GM12878 (cell line): ENCODE measurements around the gene PSMA2. TPM values are rescaled to one million over a fixed set of nuclear protein-coding genes. Genes with fewer than 3 reads are reported as not detected.
A peak's percentile ranks its signal among the peaks of the same experiment; 100 is the strongest.

Experiments
- ATAC-seq: fragments of 200-7000 bp; cut with Tn5 transposase; 3 replicates; pipeline ENCODE4 v1.9.1; 2020; ENCODE audit warnings: mild to moderate bottlenecking, moderate library complexity
- BruUV-seq: library from RNA; stranded (reverse); fragments of 400-500 nt; replicated peaks from 2 replicates; lab custom pipeline; 2021; lab: Mats Ljungman, UMichigan
- CTCF ChIA-PET: fragments of 300-600 bp; sonication (Branson Sonifier 250); formaldehyde crosslinking; extraction: SDS; loops from one replicate; lab custom pipeline; 2021; ENCODE audit warnings: inconsistent platforms; lab: Yijun Ruan, JAX
- POLR2A ChIA-PET: fragments of 350-600 bp; formaldehyde crosslinking; extraction: SDS; loops from one replicate; lab custom pipeline; 2021; ENCODE audit warnings: inconsistent platforms; lab: Charles Lee
- RAD21 ChIA-PET: fragments of 300-600 bp; sonication (Branson Sonifier 250); formaldehyde crosslinking; loops from one replicate; lab custom pipeline; 2023; ENCODE audit warnings: antibody characterized with exemption; ENCODE audit not compliant: unreplicated experiment; lab: Charles Lee
- SMC1A ChIA-PET: fragments of 300-600 bp; sonication (Branson Sonifier 250); formaldehyde crosslinking; loops from one replicate; lab custom pipeline; 2023; ENCODE audit not compliant: unreplicated experiment, uncharacterized antibody; lab: Charles Lee
- DNase-seq: peaks from one replicate; pipeline ENCODE4 v3.0.0-alpha.2; 2011; ENCODE audit warnings: low read depth, low spot score
- FAIRE-seq: peaks from 3 replicates; lab custom pipeline; 2011; peaks lifted over from hg19 to GRCh38; lab: Jason Lieb, UNC
- H2AFZ ChIP-seq: 2 replicates; pipeline ENCODE4 v1.6.0; 2011; ENCODE audit warnings: low read depth, low read length, control low read depth; ENCODE audit not compliant: control insufficient read depth
- H3K27ac ChIP-seq: 2 replicates; pipeline ENCODE4 v1.5.1; 2011; ENCODE audit warnings: control low read depth; ENCODE audit not compliant: control insufficient read depth, insufficient read depth
- H3K27me3 ChIP-seq, 2 experiments: replicated peaks in 1 of 2; 2 replicates each; pipeline versions ENCODE4 v1.6.0 to v1.6.1; 2011; ENCODE audit warnings: low read length in 1 of 2; ENCODE audit not compliant: control insufficient read depth in 2 of 2, insufficient read depth in 2 of 2
- H3K36me3 ChIP-seq, 2 experiments: 2 replicates each; pipeline ENCODE4 v1.5.1; 2011; ENCODE audit warnings: low read length in 1 of 2; ENCODE audit not compliant: control insufficient read depth in 2 of 2, insufficient read depth in 2 of 2
- H3K4me1 ChIP-seq: 2 replicates; pipeline ENCODE4 v1.6.1; 2011; ENCODE audit warnings: mild to moderate bottlenecking, low read length, moderate library complexity, mixed read lengths; ENCODE audit not compliant: control insufficient read depth, insufficient read depth
- H3K4me2 ChIP-seq: 2 replicates; pipeline ENCODE4 v1.6.0; 2011; ENCODE audit warnings: control low read depth; ENCODE audit not compliant: control insufficient read depth, insufficient read depth
- H3K4me3 ChIP-seq: fragments of 200-600 bp; sonication (generic); 2 replicates; pipeline ENCODE4 v1.5.1; 2016
- H3K79me2 ChIP-seq: 2 replicates; pipeline ENCODE4 v1.6.0; 2011; ENCODE audit warnings: low read length; ENCODE audit not compliant: control insufficient read depth, insufficient read depth
- H3K9ac ChIP-seq: 2 replicates; pipeline ENCODE4 v1.8.0; 2011; ENCODE audit warnings: low read length, control low read depth, mixed read lengths; ENCODE audit not compliant: control insufficient read depth, insufficient read depth
- H3K9me3 ChIP-seq: replicated peaks from 3 replicates; pipeline ENCODE4 v1.5.1; 2011; ENCODE audit warnings: mild to moderate bottlenecking, low read length; ENCODE audit not compliant: control insufficient read depth, insufficient read depth
- H4K20me1 ChIP-seq: 2 replicates; pipeline ENCODE4 v1.6.0; 2011; ENCODE audit not compliant: control insufficient read depth, insufficient read depth
- ESRRA ChIP-seq: IDR thresholded peaks from 2 replicates; pipeline ENCODE4 v1.6.1; 2012; ENCODE audit warnings: mild to moderate bottlenecking, low read length, improper control_type of control experiment
- FOXM1 ChIP-seq: IDR thresholded peaks from 2 replicates; pipeline ENCODE4 v1.6.1; 2012; ENCODE audit warnings: low read depth, mild to moderate bottlenecking, inconsistent platforms, low read length, moderate library complexity
- HDAC2 ChIP-seq: fragments of 200-600 bp; sonication (generic); IDR thresholded peaks from 2 replicates; pipeline ENCODE4 v1.6.1; 2017
- HDGF ChIP-seq: fragments of 450-650 bp; IDR thresholded peaks from 2 replicates; pipeline ENCODE4 v1.6.1; 2016; ENCODE audit warnings: antibody characterized with exemption
- NFXL1 ChIP-seq: fragments of 450-650 bp; IDR thresholded peaks from 2 replicates; pipeline ENCODE4 v1.6.1; 2017; ENCODE audit warnings: antibody characterized with exemption, mild to moderate bottlenecking, borderline replicate concordance
- NKRF ChIP-seq: fragments of 450-650 bp; conservative IDR thresholded peaks from 2 replicates; pipeline ENCODE4 v1.6.1; 2017; ENCODE audit warnings: mild to moderate bottlenecking, moderate library complexity
- PAX5 ChIP-seq: IDR thresholded peaks from 2 replicates; pipeline ENCODE4 v1.6.1; 2011; ENCODE audit warnings: low read depth, low read length, borderline replicate concordance
- POLR2A ChIP-seq: IDR thresholded peaks from 2 replicates; pipeline ENCODE4 v1.6.1; 2011; ENCODE audit warnings: low read depth, mild to moderate bottlenecking, low read length
- POLR2AphosphoS2 ChIP-seq: IDR thresholded peaks from 2 replicates; pipeline ENCODE4 v1.6.1; 2011; ENCODE audit warnings: low read depth, mild to moderate bottlenecking, low read length, improper control_type of control experiment, moderate library complexity
- RELA ChIP-seq: fragments of 450-650 bp; IDR thresholded peaks from 2 replicates; pipeline ENCODE4 v1.8.0; 2014; ENCODE audit warnings: borderline replicate concordance; ENCODE audit not compliant: partially characterized antibody
- SMAD1 ChIP-seq: fragments of 450-650 bp; IDR thresholded peaks from 2 replicates; pipeline ENCODE4 v1.6.1; 2018; ENCODE audit warnings: mild to moderate bottlenecking, low read depth; ENCODE audit not compliant: partially characterized antibody
- SPI1 ChIP-seq: IDR thresholded peaks from 2 replicates; pipeline ENCODE4 v1.6.1; 2011; ENCODE audit warnings: low read depth, mild to moderate bottlenecking, low read length, moderate library complexity, borderline replicate concordance; ENCODE audit not compliant: insufficient read depth
- TAF1 ChIP-seq: IDR thresholded peaks from 2 replicates; pipeline ENCODE4 v1.6.1; 2011; ENCODE audit warnings: mild to moderate bottlenecking, low read depth, low read length, borderline replicate concordance
- WRNIP1 ChIP-seq: IDR thresholded peaks from 2 replicates; pipeline ENCODE4 v1.6.1; 2011; ENCODE audit warnings: low read depth, low read length, improper control_type of control experiment, borderline replicate concordance
- ZNF24 ChIP-seq: fragments of 450-650 bp; IDR thresholded peaks from 2 replicates; pipeline ENCODE4 v1.6.1; 2017; ENCODE audit warnings: antibody characterized with exemption, mild to moderate bottlenecking
- WGBS: methylation state at CpG from one replicate; pipeline ENCODE4 v1.1.6; 2016; ENCODE audit warnings: low lambda C conversion rate; ENCODE audit not compliant: insufficient replicate concordance, insufficient coverage; ENCODE audit errors: missing lambda C conversion rate; 5-methylcytosine and 5-hydroxymethylcytosine counted together
- in situ Hi-C: fragments of 300-500 bp; cut with MboI; formaldehyde crosslinking; loops from 9 replicates; pipeline ENCODE4 v1.14.3; 2018; ENCODE audit warnings: mixed read lengths
- intact Hi-C: fragments of 100-400 bp; cut with micrococcal nuclease; formaldehyde crosslinking; loops from one replicate; pipeline ENCODE4 v1.14.2; 2022; ENCODE audit not compliant: unreplicated experiment
- polyA plus RNA-seq, 11 experiments: library from polyadenylated mRNA; depleted of rRNA in 4 of 11; unstranded in 6 of 11; stranded (reverse) in 5 of 11; fragments of >200 nt; fragmentation: Nextera tagmentation in 4 of 11; fragmentation: Illumina TruSeq in 1 of 11; extraction: Ambion mirVana in 4 of 11; extraction: Trizol in 1 of 11; gene quantifications; 1 replicate in 1 of 11; 2 replicates in 10 of 11; pipeline versions ENCODE4 v1.2.1 to v1.2.3, GENCODE V29; 2011 to 2016; ENCODE audit warnings: inconsistent platforms in 2 of 11, missing spikeins in 2 of 11, low read depth in 1 of 11
- total RNA-seq, 4 experiments: library from RNA; depleted of rRNA in 3 of 4; stranded (reverse); fragments of >200 nt in 3 of 4; fragmentation: Illumina TruSeq in 1 of 4; extraction: Trizol in 1 of 4; gene quantifications; 2 replicates each; pipeline versions ENCODE4 v1.2.1 to v1.2.3, GENCODE V29; 2013 to 2021
- TF ChIP-seq, protein P1 (sequence below): IDR thresholded peaks from 2 replicates; pipeline ENCODE4 v1.6.1; 2011; ENCODE audit warnings: low read depth, mild to moderate bottlenecking, low read length, moderate library complexity, borderline replicate concordance; ENCODE audit errors: extremely low read depth

PSMA2 gene
- total and polyA plus RNA-seq, 10 of the 15 experiments (the other 5 are each of a cell fraction or from before 2014, with no cell fraction given): 129 to 1,223 (median 317) TPM

DNA sequence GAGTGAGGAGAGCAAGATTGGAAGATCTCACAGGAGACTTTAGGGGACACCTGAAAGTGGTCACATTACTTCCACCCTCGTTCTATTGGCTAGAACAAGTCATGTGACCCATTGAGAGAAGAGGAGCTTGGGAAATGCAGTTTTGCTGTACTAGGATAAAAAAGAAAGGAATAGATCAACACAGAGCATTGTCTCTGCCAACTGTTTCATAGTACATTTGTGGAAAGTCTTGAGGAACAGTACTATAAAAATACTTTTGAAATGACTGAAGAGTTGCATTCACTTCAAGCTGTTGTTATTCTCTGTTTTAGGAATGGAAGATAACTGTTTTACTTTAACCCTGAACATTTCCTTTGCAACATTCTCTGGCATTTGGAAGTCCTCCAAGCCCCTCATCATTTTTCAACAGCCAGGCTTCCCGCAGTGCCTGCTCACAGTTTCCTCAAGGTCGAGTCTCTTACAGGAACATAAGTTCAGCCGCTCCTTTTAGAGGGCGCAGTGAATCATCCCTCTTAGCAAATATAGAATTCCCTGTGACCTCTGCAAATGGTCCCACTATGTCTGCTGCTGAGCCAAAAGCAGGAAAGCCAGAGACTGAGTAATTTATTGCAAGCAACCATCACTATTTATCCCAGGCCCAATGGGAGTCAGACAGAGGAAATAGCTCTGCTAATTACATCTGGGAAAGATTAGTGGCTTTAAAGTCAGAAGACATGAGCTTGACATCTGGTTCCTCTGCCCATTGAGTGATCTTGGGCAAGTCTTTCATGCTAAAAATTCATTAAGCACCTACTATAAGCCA, 40.9 kb upstream of the PSMA2 start (continued):
- TF ChIP-seq, protein P1, sequence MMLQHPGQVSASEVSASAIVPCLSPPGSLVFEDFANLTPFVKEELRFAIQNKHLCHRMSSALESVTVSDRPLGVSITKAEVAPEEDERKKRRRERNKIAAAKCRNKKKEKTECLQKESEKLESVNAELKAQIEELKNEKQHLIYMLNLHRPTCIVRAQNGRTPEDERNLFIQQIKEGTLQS: peak; percentile 19; the same call in 1 of the 2 replicates
- no peak for TF ChIP-seq SMAD1

GRCh38 chr7:42967391-42967790, 35.4 kb upstream of the PSMA2 start:
- Histone ChIP-seq H3K4me2 (no peak overlapping the region), H3K27ac (no peak overlapping the region), H2AFZ (no peak overlapping the region), H4K20me1 (no peaks in the 10 kb centered on the region), H3K9me3 (no peaks in the 10 kb centered on the region), H3K9ac (no peak overlapping the region), H3K36me3 (no peaks in the 10 kb centered on the region), H3K4me3 (no peak overlapping the region), H3K4me1 (no peaks in the 10 kb centered on the region), H3K79me2 (no peaks in the 10 kb centered on the region), H3K27me3 (no peaks in the 10 kb centered on the region)
- FAIRE-seq: no peak
- in situ Hi-C loops: no loop called here
- RAD21 ChIA-PET: interaction anchor here (0.8 kb wide), 1 partner anchor 472 kb away, joined by 3 read pairs; no protein-coding TSS in a partner anchor
- TF ChIP-seq NFXL1: no peak
- TF ChIP-seq WRNIP1: no peak
- TF ChIP-seq RELA: no peak
- no peak for TF ChIP-seq ZNF24
- TF ChIP-seq, protein P1: no peak
- no peak for TF ChIP-seq POLR2A
- TF ChIP-seq ESRRA: no peak
- TF ChIP-seq NKRF: no peak
- no peak for TF ChIP-seq POLR2AphosphoS2
- TF ChIP-seq FOXM1: no peak
- TF ChIP-seq HDGF: no peak
- no peak for TF ChIP-seq PAX5
- TF ChIP-seq HDAC2: no peak
- no peak for TF ChIP-seq SPI1
- TF ChIP-seq TAF1: no peak
- no peak for ATAC-seq
- BruUV-seq: no TSS peak
- POLR2A ChIA-PET: no interaction called here
- CTCF ChIA-PET: no interaction called here
- SMC1A ChIA-PET: no interaction called here
- no peak for DNase-seq
- WGBS: 39% methylated on average over 2 of the region's 2 CpGs
- intact Hi-C loops: no loop called here
